ENCODE data around the gene CYYR1.

Gene CYYR1

GRCh38 chr21:26432410-26432809 lies 140.7 kb downstream of the CYYR1 start:
- no peak for TF ChIP-seq CTCF (IDR thresholded peaks at IDR 0.05; ENCODE audit: borderline replicate concordance, insufficient read depth, low read depth, low read length)

GRCh38 chr21:26425576-26425975 lies 147.5 kb downstream of the CYYR1 start:
- TF ChIP-seq CTCF (IDR thresholded peaks at IDR 0.05; ENCODE audit: borderline replicate concordance, insufficient read depth, low read depth, low read length): no peak

More at GRCh38 chr21:26432410-26432809, 140.7 kb downstream of the CYYR1 start:
- no peak overlapping the region for H3K4me3 ChIP-seq (ENCODE audit: low read depth, low read length)

GRCh38 chr21:26423511-26423910 lies 149.6 kb downstream of the CYYR1 start:
- no peak overlapping the region for H3K4me3 ChIP-seq (ENCODE audit: low read depth, low read length)
- TF ChIP-seq CTCF (IDR thresholded peaks at IDR 0.05; ENCODE audit: borderline replicate concordance, insufficient read depth, low read depth, low read length): no peak

More at GRCh38 chr21:26425576-26425975, 147.5 kb downstream of the CYYR1 start:
- H3K4me3 ChIP-seq (ENCODE audit: low read depth, low read length): no peak overlapping the region

- no peak for TF ChIP-seq CTCF (IDR thresholded peaks at IDR 0.05; ENCODE audit: borderline replicate concordance, insufficient read depth, low read depth, low read length)
- no peak overlapping the region for H3K4me3 ChIP-seq (ENCODE audit: low read depth, low read length)
Observed at GRCh38 chr21:26422706-26423105, 150.4 kb downstream of the CYYR1 start.

- TF ChIP-seq CTCF (IDR thresholded peaks at IDR 0.05; ENCODE audit: borderline replicate concordance, insufficient read depth, low read depth, low read length): no peak
Observed at GRCh38 chr21:26422138-26422537, 150.9 kb downstream of the CYYR1 start.

GRCh38 chr21:26421724-26422123 lies 151.4 kb downstream of the CYYR1 start:
- TF ChIP-seq CTCF (IDR thresholded peaks at IDR 0.05; ENCODE audit: borderline replicate concordance, insufficient read depth, low read depth, low read length): no peak
- no peak overlapping the region for H3K4me3 ChIP-seq (ENCODE audit: low read depth, low read length)

More at GRCh38 chr21:26422138-26422537, 150.9 kb downstream of the CYYR1 start:
- H3K4me3 ChIP-seq (ENCODE audit: low read depth, low read length): no peak overlapping the region

All from GM12875 (cell line).